Caki2 (cell line): ENCODE measurements around the gene PIN4. TPM values are rescaled to one million over a fixed set of nuclear protein-coding genes. Genes with fewer than 3 reads are reported as not detected.
"Not testable (repeated sequence)": the region's sequence is repeated elsewhere in the genome, so short reads cannot be mapped to it uniquely, and the experiment has no call there.

Experiments used
- DNase-seq: peaks from one replicate; pipeline ENCODE4 v3.0.0-alpha.2; 2015; ENCODE audit warnings: low read depth
- in situ Hi-C: cut with HindIII; loops from 2 replicates; pipeline ENCODE4 v1.10.0; 2016; ENCODE audit warnings: low sequenced_read_pairs, low pct_unique_long_range_greater_than_20kb, mixed read lengths
- total RNA-seq: library from RNA; depleted of rRNA; stranded (reverse); fragments of >200 nt; shearing (Covaris generic); gene quantifications from 2 replicates; pipeline ENCODE4 v1.2.3, GENCODE V29; 2014; ENCODE audit warnings: low replicate concordance; rRNA removed

Gene PIN4
- 7.1 and 9.1 TPM in 2 replicates for total RNA-seq

DNA sequence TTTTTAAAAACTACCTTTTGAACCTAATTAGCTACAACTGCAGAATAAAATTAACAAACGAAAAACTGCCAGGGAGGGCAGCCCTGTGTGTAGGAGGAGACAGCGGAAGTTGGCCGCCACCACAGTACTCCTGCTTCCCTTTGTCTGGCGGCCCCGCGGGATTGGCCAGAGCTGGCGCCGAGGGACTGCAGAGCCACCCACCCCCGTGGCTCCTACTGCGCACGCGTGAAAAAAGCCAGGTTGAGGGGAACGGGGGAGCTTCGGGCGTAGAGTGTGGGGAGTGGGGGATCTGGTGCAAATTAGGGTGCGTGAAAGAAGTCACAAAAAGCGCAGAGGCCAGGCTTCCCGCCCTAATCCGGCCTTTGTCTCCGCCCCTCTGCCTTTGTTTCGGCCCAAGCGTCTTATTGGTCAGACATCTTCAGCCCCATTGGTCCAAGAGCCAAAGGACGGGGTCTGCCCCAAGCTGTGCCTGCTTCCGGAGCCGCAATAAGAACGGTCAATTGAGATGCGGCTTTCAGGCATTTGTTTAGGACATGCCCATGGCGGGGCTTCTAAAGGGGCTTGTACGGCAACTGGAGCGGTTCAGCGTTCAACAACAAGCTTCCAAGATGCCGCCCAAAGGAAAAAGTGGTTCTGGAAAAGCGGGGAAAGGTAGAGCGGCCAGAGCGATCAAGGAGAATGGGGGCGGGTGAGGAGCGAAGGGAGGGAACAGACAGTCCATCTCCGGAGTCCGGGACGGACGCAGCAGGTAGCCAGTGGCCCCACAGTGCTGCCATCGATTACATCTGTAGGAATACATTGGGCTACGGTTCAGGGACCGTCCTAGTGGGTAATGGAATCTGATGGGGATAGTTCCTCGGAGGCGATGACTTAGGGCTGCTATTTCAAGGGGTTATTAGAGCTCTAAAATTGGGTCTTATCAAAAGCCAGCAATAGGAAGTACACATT lies at the start of gene PIN4:
Gene PIN4 (plus strand): TSS at position 580 of the 948 bp plus-strand sequence. CDS start 29 bp downstream, at position 609.
- peak; percentile 96 for DNase-seq
- in situ Hi-C loops = no loop called here

DNA sequence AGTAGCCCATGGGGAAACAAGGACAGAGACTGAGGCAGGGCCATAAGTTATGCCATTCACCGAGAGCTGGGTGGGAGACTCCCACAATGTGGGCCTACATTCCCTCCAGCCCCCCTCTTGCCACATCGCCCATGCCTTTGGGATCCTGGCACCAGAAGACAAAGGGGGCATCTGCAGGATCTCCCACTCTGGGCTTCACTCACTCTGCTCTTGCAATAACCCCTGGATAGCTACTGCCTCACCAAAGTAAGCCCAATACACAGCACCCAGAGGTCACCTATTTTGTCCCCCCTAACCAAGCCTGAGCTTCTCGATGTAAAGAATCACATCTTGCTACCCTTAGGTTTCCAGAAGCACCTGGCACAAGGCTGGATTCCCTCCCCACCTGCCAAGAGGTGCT lies 49.1 kb upstream of the PIN4 start:
- in situ Hi-C loops = no loop called here
- DNase-seq = no peak

DNA sequence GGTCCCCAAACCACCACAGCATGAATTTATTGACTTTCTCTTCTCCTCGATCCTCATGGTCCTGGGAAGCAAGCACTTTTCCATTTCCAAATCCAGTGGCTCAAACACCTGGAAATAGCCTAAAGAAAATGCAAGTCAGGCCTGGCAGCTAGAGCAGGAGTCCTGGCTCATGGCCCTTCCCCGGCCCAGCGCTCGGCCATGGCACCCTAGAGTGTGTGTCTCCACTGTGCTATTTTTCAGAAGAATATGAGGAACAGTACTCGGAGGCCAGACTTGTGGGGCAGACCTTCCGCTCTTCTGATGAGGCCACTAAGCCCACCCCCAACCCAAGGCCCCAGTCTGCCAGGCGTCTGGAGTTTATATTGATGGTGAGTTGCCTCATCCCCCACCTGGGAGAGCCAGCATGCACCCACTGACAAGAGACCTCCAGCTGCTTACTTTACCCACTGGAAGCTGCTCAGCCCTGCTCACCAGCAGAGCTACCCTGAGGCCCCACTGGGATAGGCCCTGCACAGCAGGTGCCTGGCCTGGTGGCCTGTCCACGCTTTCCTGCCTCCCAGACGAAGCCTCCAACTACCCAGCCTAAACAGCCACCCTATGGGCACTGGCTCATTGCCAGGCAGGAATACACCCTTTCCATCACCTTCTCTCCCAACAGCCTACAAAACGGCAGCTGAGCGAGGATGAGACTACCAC lies 47.6 kb upstream of the PIN4 start:
- DNase-seq = no peak
- in situ Hi-C loops = no loop called here

DNA sequence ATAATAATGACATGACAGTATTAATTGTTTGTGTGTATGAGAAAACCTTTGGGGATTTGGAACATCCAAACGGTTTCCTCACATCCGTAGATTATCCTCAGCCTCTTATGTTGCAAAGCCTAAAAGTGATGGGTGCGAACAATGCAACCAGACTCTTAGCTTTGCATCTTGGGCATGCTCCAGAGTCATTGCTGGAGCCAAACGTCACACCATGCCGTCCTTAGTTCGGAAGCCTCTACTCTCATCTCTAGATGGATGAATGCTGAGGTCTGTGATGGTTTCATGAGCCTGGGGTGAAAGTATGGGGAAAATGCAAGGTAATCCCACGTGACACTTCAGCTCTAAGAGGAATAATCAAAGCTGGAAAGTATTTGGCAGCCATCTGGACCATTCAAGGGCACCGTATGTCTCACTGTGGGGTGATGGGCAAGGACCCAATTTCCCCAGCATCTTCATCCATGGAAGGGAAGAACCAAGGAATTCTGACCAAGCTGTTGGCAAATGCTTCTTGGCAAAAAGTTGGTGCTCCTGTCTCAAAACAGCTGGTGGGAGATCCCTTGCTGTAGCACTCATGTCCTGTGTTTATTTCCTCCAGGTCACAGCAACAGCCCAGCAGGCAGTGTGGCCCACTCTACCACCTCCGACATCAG lies 43.6 kb upstream of the PIN4 start:
- in situ Hi-C loops = no loop called here

DNA sequence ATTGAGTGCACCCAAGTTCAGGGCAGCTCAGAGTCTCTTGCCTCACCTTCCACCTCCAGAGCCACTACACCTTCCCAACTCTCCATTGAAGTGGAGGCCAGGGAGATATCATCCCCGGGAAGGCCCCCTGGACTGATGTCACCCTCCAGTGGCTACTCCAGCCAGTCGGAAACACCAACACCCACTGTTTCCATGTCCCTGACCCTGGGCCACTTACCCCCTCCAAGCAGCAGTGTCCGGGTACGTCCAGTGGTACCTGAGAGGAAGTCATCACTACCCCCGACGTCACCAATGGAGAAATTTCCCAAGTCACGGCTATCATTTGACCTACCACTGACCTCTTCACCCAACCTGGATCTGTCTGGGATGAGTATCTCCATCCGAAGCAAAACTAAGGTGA lies 42.0 kb upstream of the PIN4 start:
- DNase-seq = no peak
- in situ Hi-C loops = no loop called here

More for the DNA sequence above, 43.6 kb upstream of the PIN4 start:
- no peak for DNase-seq

DNA sequence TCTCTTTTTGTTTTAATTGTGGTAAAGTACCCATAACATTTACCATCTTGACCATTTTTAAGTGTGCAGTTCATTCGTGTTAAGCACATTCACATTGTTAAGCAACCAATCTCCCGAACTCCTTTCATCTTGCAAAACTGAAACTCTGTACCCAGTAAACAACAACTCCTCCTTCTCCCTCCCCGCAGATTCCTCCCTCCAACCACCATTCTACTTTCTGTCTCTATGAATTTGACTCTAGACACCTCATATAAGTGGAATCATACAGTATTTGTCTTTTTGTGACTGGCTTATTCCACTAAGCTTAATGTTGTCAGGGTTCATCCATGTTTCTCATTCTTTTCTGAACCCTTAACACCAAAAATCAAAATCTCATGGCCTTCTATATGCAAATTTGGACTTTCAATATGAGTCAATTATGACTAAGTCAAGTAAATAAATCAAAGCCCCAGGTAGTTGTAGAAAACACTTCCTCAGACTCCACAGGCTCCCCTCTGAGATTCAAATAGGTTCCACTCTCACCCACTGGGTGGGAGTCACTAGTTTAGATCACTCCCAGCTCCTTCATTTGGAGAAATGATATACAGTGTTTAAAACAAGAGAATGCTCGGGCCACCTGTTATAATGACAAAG lies 40.1 kb upstream of the PIN4 start:
- in situ Hi-C loops = no loop called here
- DNase-seq = no peak

DNA sequence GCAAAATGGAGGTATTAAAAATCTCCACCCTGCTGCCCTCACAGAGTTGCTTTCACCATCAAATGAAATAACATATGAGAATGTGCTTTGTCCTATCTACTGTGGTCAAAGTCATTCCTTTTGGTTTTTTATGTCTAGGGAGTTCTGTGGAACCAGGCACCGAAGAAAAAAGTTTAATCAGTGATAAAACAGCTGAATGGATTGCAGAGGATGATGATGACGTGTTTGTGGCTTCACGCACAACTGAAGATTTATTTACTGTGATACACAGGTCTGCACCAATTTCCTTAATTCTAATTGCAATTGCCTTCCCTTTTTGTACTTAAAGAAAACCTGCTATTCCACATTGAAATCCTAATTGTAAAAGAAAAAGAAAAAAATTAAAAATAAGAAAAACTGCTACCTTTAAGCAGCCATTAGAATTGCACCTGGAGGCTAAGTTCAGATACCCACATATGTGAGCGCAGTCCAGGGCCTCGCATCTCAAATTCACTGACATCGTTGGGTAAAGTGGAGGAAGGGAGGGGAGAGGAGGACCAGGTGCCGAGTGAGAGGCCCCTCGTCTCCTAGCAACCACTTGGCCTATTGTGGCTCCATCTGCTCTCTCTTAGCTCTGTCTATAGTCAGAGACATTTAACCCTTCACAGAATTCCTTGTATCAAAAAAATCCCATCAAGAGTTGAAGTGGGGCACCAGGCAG lies 39.3 kb upstream of the PIN4 start:
- no peak for DNase-seq
- in situ Hi-C loops = no loop called here

DNA sequence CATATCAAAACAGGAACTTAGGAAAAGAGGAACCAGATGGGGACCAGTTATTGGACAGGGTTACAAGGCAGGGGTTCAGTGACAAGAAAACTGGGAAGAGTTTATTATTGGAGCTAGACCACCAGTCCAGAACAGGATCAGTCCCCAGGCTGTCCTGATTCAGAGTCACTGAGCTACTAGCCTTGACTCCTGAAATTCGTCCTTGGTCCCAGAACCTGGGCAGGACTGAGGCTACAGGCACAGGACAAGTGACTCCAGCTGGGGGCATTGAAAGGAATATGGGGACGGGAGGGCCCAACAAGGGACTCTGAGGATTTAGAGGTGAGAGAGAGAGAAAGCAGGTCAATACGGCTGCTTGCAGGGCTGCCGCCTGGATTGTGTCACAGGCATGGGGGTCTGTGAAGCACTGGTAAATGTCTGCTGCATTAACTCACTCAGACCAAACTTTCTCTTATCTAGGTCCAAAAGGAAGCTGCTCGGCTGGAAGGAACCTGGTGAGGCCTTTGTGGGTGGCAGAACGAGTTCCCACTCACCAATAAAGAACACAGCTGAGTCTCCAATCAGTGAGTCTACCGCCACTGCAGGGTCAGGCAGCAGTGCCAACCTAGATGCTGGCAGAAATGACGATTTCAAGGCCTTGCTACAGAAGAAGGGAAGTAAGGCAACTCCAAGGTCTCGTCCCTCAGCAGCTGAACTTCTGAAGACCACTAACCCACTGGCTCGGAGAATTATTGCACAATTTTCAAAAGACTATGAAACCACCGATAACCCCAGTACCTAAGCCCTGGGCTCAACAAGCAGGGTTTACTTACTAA lies 38.6 kb upstream of the PIN4 start:
- in situ Hi-C loops = no loop called here
- no peak for DNase-seq

DNA sequence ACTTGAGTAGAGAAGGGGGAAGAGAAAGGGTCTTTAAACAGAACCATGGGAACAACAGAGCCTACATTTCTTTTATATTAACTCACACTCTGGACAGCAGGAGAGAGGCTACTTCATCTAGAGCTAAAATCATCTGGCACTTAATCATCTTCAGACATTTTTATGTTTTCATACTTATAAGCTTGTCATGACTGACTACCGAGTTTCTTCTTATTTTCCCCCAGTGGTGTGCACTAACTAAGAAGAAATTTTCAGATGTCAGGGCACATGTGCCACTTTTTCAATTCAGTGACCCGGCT lies 38.0 kb upstream of the PIN4 start:
- in situ Hi-C loops = no loop called here
- DNase-seq = no peak

DNA sequence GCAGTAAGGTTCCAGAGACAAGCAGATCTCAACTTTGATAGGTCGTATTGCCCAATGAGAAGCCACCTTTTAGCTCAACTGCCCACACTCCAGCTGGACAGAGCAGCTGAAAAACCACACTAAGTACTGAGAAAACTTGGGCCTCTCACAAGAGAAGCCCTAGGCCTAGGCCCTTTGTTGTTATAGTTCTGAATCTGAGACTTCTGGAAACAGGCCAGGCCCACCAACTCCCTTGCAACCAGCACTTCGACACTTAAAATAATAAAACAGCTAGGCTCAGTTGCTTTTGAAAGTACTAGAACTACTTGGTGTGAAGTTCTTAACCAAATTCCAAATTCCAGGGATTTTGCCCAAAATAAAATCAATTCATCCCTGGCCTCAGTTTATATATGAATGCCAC lies 36.4 kb upstream of the PIN4 start:
- in situ Hi-C loops = no loop called here
- no peak for DNase-seq

DNA sequence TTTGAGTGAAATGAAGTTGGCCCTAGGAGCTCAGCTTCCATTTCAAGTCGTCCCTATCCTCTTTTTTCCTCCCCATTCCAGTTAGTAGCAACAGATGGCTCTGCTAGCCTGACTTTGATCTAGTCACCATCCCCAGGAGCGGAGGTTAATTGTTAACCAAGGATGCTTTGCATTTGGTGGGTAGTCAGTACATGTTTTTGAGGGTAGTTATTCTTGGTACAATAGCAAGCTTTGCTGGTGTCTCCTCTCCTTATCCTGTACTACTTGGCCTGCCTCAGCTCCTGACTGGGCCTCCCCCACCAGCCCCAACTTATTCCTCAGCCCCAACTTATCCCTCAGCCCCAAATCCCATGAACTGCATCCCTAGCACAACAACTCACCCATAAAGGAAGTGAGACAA lies 35.0 kb upstream of the PIN4 start:
- no peak for DNase-seq
- in situ Hi-C loops = no loop called here

DNA sequence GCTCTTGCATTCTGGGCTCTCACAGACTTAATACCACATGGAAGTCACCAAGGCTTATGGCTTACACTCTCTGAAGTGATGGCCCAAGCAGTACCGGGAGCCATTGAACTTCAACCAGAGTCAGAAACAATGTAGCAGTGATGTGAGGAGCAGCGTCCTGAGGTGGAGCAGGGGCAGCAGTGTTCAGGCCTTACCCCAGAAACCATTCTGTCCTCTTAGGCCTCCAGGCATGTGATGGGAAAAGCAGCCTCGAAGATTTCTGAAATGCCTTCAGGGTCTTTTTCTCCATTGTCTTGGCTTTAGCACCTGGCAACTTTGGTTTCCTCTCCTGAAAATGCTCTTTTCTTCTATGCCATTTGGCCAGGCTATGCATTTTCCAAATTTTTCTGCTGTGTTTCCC lies 22.8 kb upstream of the PIN4 start:
- DNase-seq = no peak
- in situ Hi-C loops = no loop called here

DNA sequence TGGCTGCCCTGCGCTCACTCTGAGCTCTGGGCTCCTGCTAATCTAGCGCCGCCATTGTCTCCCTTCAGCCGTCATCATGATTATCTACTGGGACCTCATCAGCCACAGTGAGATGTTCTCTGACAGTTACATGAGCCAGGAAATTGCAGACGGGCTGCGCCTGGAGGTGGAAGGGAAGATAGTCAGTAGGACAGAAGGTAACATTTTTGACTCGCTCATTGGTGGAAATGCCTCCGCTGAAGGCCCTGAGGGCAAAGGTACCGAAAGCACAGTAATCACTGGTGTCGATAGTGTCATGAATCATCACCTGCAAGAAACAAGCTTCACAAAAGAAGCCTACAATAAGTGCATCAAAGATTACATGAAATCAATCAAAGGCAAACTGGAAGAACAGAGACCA lies 21.8 kb upstream of the PIN4 start:
- no peak for DNase-seq
- in situ Hi-C loops = no loop called here

DNA sequence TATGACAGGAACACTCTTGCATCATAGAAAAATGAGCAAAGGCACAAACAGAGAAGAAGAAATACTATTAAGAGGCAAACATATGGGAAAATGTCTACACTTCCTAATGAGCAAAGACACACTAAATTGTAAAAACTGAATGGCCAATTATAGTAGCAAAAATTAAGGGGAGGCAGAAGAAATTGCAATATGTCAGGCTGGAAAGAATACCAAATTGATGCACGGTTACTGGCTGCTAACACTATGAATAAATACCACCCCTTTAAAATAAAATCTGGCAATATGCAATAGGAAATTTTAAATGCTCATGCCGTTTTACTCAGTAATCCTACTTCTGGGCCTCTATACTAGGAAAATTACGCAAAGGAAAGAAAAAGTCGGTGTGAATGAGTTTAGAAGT lies 16.0 kb upstream of the PIN4 start:
- in situ Hi-C loops = no loop called here
- DNase-seq = no peak

DNA sequence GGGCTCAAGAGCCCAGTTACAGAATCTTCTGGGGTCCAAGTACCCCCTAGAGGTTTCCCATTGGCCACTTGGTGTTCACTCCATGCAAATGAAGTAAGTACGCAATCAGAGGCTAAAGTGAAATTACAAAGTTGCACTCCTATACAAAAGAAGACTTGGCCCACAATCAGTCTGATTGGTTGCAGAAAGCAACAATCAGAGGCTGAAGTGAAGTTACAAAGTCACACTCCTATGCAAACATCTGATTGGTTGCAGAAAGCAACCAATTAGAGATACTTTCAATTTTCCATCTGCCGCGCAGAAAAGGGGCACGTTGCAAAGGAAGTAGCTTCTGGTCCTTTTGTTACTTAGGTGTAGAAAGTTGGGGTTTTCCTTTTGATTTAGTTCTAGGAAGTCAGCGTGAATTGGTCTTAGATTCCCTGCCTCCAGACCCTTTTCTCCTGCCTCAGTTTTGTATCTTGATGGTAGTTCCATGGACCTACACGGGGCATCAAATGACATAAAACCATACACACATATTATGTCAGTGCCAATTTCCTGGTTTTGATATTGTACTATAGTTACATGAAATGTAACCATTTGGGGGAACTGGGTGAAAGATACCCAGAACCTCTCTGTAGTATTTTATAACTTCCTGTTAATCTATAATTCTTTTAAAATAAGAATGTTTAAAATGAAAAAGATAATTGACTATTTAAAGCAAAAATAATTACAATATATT lies 12.4 kb upstream of the PIN4 start:
- no peak for DNase-seq
- in situ Hi-C loops = no loop called here

DNA sequence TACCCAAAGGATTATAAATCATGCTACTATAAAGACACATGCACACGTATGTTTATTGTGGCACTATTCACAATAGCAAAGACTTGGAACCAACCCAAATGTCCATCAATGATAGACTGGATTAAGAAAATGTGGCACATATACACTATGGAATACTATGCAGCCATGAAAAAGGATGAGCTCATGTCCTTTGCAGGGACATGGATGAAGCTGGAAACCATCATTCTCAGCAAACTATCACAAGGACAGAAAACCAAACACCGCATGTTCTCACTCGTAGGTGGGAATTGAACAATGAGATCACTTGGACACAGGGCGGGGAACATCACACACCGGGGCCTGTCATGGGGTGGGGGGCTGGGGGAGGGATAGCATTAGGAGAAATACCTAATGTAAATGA lies 5.3 kb upstream of the PIN4 start:
- in situ Hi-C loops, DNase-seq: not testable (repeated sequence)

DNA sequence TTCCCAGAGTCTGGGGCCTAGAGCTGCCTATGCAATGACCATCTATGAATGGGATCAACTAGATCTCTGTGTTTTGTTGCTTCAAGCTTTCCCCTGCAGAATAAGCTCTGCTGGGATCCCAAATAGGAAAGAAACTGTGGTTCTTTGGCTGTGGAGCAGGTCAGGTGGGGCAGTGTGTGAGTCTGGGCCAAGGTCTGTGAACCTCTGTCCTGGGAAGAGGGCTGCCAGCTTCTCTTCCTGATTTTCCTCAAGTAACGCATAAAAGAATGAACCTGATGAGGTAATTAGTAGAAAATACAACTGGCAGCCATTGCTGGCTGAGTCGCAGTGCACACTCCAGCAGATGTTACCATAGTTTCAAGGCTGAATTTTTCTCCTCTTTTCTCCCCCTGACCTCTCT lies 4.6 kb upstream of the PIN4 start:
- in situ Hi-C loops = no loop called here

More for the DNA sequence above, 4.6 kb upstream of the PIN4 start:
- DNase-seq = no peak
